DND-41 (cell line): Measurements from ENCODE around the gene ZC2HC1B.

Experiments used
- ATAC-seq: fragments of 200-7000 bp; cut with Tn5 transposase; 3 replicates; pipeline ENCODE4 v1.9.1; 2021; ENCODE audit warnings: low read depth; ENCODE audit not compliant: insufficient read depth
- DNase-seq: peaks from one replicate; pipeline ENCODE4 v3.0.0-alpha.2; 2020
- H2AFZ ChIP-seq: 2 replicates; pipeline ENCODE4 v1.6.0; 2012; ENCODE audit warnings: low read depth, low read length
- H3K27ac ChIP-seq: 2 replicates; pipeline ENCODE4 v1.5.1; 2012; ENCODE audit warnings: low read length, inconsistent platforms
- H3K27me3 ChIP-seq: fragments of 200-600 bp; sonication (generic); 2 replicates; pipeline ENCODE4 v1.6.0; 2012; ENCODE audit warnings: low read length, mild to moderate bottlenecking, inconsistent platforms; ENCODE audit not compliant: insufficient read depth, poor library complexity
- H3K36me3 ChIP-seq: 2 replicates; pipeline ENCODE4 v1.5.1; 2012; ENCODE audit warnings: low read length, inconsistent platforms; ENCODE audit not compliant: insufficient read depth
- H3K4me1 ChIP-seq: 2 replicates; pipeline ENCODE4 v1.5.1; 2012; ENCODE audit warnings: mild to moderate bottlenecking, low read length; ENCODE audit not compliant: insufficient read depth
- H3K4me2 ChIP-seq: 2 replicates; pipeline ENCODE4 v1.6.0; 2012; ENCODE audit warnings: mild to moderate bottlenecking, moderate library complexity, low read length, inconsistent platforms; ENCODE audit not compliant: insufficient read depth
- H3K4me3 ChIP-seq, 2 experiments: fragments of 200-600 bp in 1 of 2; shearing (Covaris generic) in 1 of 2; 2 replicates each; pipeline ENCODE4 v1.5.1; 2012 to 2016; ENCODE audit warnings: inconsistent platforms in 2 of 2, low read length in 2 of 2, mild to moderate bottlenecking in 2 of 2, low read depth in 1 of 2, moderate library complexity in 1 of 2
- H3K79me2 ChIP-seq: 2 replicates; pipeline ENCODE4 v1.6.0; 2012; ENCODE audit warnings: low read length, inconsistent platforms; ENCODE audit not compliant: insufficient read depth
- H3K9ac ChIP-seq: 2 replicates; pipeline ENCODE4 v1.6.0; 2012; ENCODE audit warnings: low read depth, mild to moderate bottlenecking, inconsistent platforms, low read length, moderate library complexity
- H3K9me3 ChIP-seq: 2 replicates; pipeline ENCODE4 v1.5.1; 2012; ENCODE audit warnings: low read length, moderate library complexity, mild to moderate bottlenecking, inconsistent platforms; ENCODE audit not compliant: insufficient read depth, severe bottlenecking
- H4K20me1 ChIP-seq: 2 replicates; pipeline ENCODE4 v1.6.0; 2012; ENCODE audit warnings: low read length; ENCODE audit not compliant: insufficient read depth
- CTCF ChIP-seq: IDR thresholded peaks from 2 replicates; pipeline ENCODE4 v1.5.1; 2012; ENCODE audit warnings: borderline replicate concordance, low read length, moderate library complexity, mild to moderate bottlenecking; ENCODE audit not compliant: poor library complexity, severe bottlenecking; ENCODE audit errors: extremely low read depth
- EZH2 ChIP-seq: IDR thresholded peaks from 3 replicates; pipeline ENCODE4 v1.6.1; 2012; ENCODE audit warnings: borderline replicate concordance, low read depth, mild to moderate bottlenecking, moderate library complexity, low read length, inconsistent platforms; ENCODE audit not compliant: severe bottlenecking

The ZC2HC1B gene

GRCh38 chr6:143949535-143949934 is 85.3 kb downstream of the ZC2HC1B start:
- H4K20me1 ChIP-seq, result no peaks in the 10 kb centered on the region
- no peak overlapping the region for H3K9ac ChIP-seq
- no peaks in the 10 kb centered on the region for H3K79me2 ChIP-seq
- no peaks in the 10 kb centered on the region for H3K36me3 ChIP-seq
- no peak overlapping the region for H3K4me3 ChIP-seq
- ATAC-seq (no peak), DNase-seq (no peak)
- no peaks in the 10 kb centered on the region for H3K9me3 ChIP-seq
- H2AFZ ChIP-seq, result no peak overlapping the region
- H3K4me1 ChIP-seq, result no peaks in the 10 kb centered on the region
- H3K27me3 ChIP-seq, result no peaks in the 10 kb centered on the region
- H3K4me2 ChIP-seq, result no peak overlapping the region
- TF ChIP-seq EZH2, result no peak
- no peak overlapping the region for H3K27ac ChIP-seq

- no peak for ATAC-seq
- TF ChIP-seq EZH2, result no peak
- TF ChIP-seq CTCF, result no peak
- H3K36me3 ChIP-seq, result no peaks in the 10 kb centered on the region
Observed at GRCh38 chr6:143949962-143950361, 85.7 kb downstream of the ZC2HC1B start.

GRCh38 chr6:143950875-143951274 is 86.6 kb downstream of the ZC2HC1B start:
- H3K36me3 ChIP-seq, result no peaks in the 10 kb centered on the region

More at GRCh38 chr6:143949962-143950361, 85.7 kb downstream of the ZC2HC1B start:
- no peaks in the 10 kb centered on the region for H4K20me1 ChIP-seq
- H3K9me3 ChIP-seq, result no peaks in the 10 kb centered on the region
- DNase-seq, result no peak
- no peaks in the 10 kb centered on the region for H3K4me1 ChIP-seq
- no peak overlapping the region for H3K4me3 ChIP-seq
- H3K4me2 ChIP-seq, result no peak overlapping the region
- no peak overlapping the region for H3K27ac ChIP-seq
- no peak overlapping the region for H2AFZ ChIP-seq
- H3K79me2 ChIP-seq, result no peaks in the 10 kb centered on the region
- H3K27me3 ChIP-seq, result no peaks in the 10 kb centered on the region
- no peak overlapping the region for H3K9ac ChIP-seq

More at GRCh38 chr6:143950875-143951274, 86.6 kb downstream of the ZC2HC1B start:
- no peaks in the 10 kb centered on the region for H3K79me2 ChIP-seq
- H3K4me2 ChIP-seq, result no peak overlapping the region
- H3K4me3 ChIP-seq, result no peak overlapping the region
- H3K9me3 ChIP-seq, result no peaks in the 10 kb centered on the region
- H4K20me1 ChIP-seq, result no peaks in the 10 kb centered on the region
- no peak for ATAC-seq
- no peak for DNase-seq
- peaks cover 3% of the 10 kb centered on the region for H3K27me3 ChIP-seq
- H2AFZ ChIP-seq, result no peak overlapping the region
- no peak for TF ChIP-seq CTCF
- TF ChIP-seq EZH2, result no peak
- no peaks in the 10 kb centered on the region for H3K4me1 ChIP-seq
- no peak overlapping the region for H3K9ac ChIP-seq
- no peak overlapping the region for H3K27ac ChIP-seq
